WERI-Rb-1 (cell line): Measurements from ENCODE around the gene STAB1.

Experiments
- DNase-seq: peaks from one replicate; pipeline ENCODE4 v3.0.0-alpha.2; 2020
- H3K27ac ChIP-seq: fragments of 250-450 bp; sonication (Bioruptor Pico); 2 replicates; pipeline ENCODE4 v1.5.1; 2020; ENCODE audit warnings: mild to moderate bottlenecking, moderate library complexity
- H3K27me3 ChIP-seq: fragments of 250-450 bp; sonication (Bioruptor Pico); 2 replicates; pipeline ENCODE4 v1.5.1; 2021; ENCODE audit warnings: mild to moderate bottlenecking, low read depth, moderate library complexity; ENCODE audit not compliant: insufficient read depth, severe bottlenecking
- H3K36me3 ChIP-seq: fragments of 250-450 bp; sonication (Bioruptor Pico); 2 replicates; pipeline ENCODE4 v1.5.1; 2020; ENCODE audit warnings: mild to moderate bottlenecking, moderate library complexity
- H3K4me3 ChIP-seq: 2 replicates; pipeline ENCODE4 v1.5.1; 2011; ENCODE audit warnings: low read depth, mild to moderate bottlenecking, control low read depth, low read length
- H3K9me3 ChIP-seq: fragments of 250-450 bp; sonication (Bioruptor Pico); 2 replicates; pipeline ENCODE4 v1.5.1; 2021; ENCODE audit warnings: mild to moderate bottlenecking, moderate library complexity; ENCODE audit not compliant: severe bottlenecking
- CTCF ChIP-seq: IDR thresholded peaks from 2 replicates; pipeline ENCODE4 v1.5.1; 2011; ENCODE audit warnings: low read depth, mild to moderate bottlenecking, control low read depth, inconsistent platforms, low read length

STAB1 gene

GRCh38 chr3:52454938-52455282 is 40.2 kb upstream of the STAB1 start:
- no peak for DNase-seq
- Histone ChIP-seq H3K27ac (peak overlapping the region; percentile 94), H3K36me3 (peaks cover 36% of the 10 kb centered on the region), H3K4me3 (peak overlapping the region; percentile 45), H3K27me3 (no peaks in the 10 kb centered on the region), H3K9me3 (no peaks in the 10 kb centered on the region)
- TF ChIP-seq CTCF = no peak

- Histone ChIP-seq H3K9me3 (no peaks in the 10 kb centered on the region), H3K36me3 (peaks cover 42% of the 10 kb centered on the region), H3K27me3 (no peaks in the 10 kb centered on the region), H3K4me3 (peak within 1 kb of the TSS; percentile 93), H3K27ac (peak within 1 kb of the TSS; percentile 94)
- peak; percentile 91 for DNase-seq
- no peak for TF ChIP-seq CTCF
These were observed 39.6 kb upstream of the STAB1 start, which contains the start of gene NISCH for GRCh38 chr3:52455283-52456168. TSS of gene NISCH (plus strand) at chr3:52455604. CDS start at chr3:52455642, 38 bp downstream.

- TF ChIP-seq CTCF = no peak
- peak overlapping the region; percentile 93 for H3K4me3 ChIP-seq
- peak overlapping the region; percentile 94 for H3K27ac ChIP-seq
- H3K27me3 ChIP-seq = no peaks in the 10 kb centered on the region
- peak; percentile 32 for DNase-seq
- peaks cover 49% of the 10 kb centered on the region for H3K36me3 ChIP-seq
- H3K9me3 ChIP-seq = no peaks in the 10 kb centered on the region
These were observed 38.9 kb upstream of the STAB1 start for GRCh38 chr3:52456169-52456799.

GRCh38 chr3:52456800-52457183 is 38.3 kb upstream of the STAB1 start:
- peak overlapping the region; percentile 94 for H3K27ac ChIP-seq
- no peaks in the 10 kb centered on the region for H3K27me3 ChIP-seq
- TF ChIP-seq CTCF = no peak
- H3K4me3 ChIP-seq = peak overlapping the region; percentile 93
- no peak for DNase-seq
- H3K36me3 ChIP-seq = peaks cover 55% of the 10 kb centered on the region
- H3K9me3 ChIP-seq = no peaks in the 10 kb centered on the region

- TF ChIP-seq CTCF = no peak
- no peak overlapping the region for H3K4me3 ChIP-seq
- no peak for DNase-seq
- H3K9me3 ChIP-seq = no peaks in the 10 kb centered on the region
- H3K36me3 ChIP-seq = peaks cover 69% of the 10 kb centered on the region
- H3K27ac ChIP-seq = peak overlapping the region; percentile 94
- no peaks in the 10 kb centered on the region for H3K27me3 ChIP-seq
These were observed 36.9 kb upstream of the STAB1 start for GRCh38 chr3:52458031-52458760.
